ENCODE data around the gene LAMP5.

Gene LAMP5

DNA sequence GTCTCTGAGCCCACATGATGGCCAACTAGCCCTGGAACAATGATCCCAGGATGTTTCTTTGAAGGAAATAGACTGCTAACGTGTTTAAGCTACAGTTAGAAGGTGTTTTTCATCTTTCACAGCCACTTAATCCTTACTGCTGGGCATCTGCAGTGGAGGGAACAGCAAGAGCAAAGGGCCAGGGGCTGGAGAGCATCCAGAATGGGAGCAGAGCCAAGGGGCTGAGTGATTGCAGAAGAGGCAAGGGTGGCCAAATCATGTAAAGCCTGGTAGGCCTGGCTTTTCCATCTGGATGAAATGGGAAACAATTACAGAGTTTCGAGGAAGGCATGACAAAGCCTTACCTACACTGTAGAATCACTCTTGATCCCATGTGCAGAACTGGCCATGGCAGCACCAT, 18.7 kb upstream of the LAMP5 start:
- TF ChIP-seq Cebpa-rat (IDR thresholded peaks at IDR 0.05): no peak

GRCh38 chr20:9496155-9496554, 18.2 kb upstream of the LAMP5 start:
- Histone ChIP-seq H3K4me3 (no peak overlapping the region), H3K4me1 (peaks cover 9 to 34% (median 16%) of the 10 kb centered on the region in 10 experiments; a peak in 18 of 20 replicates), H3K4me2 (no peak overlapping the region), H3K27me3 (no peaks in the 10 kb centered on the region), H3K9me3 (replicated peaks in 1 of 11) (peaks cover 0 to 20% (median 0%) of the 10 kb centered on the region in 11 experiments; a peak in 3 of 22 replicates), H3K9ac (no peak overlapping the region), H3K36me3 (no peaks in the 10 kb centered on the region), H4K20me1 (no peaks in the 10 kb centered on the region), H3K27ac (no peak overlapping the region)
- TF ChIP-seq Cebpa-rat (IDR thresholded peaks at IDR 0.05): no peak

More for the DNA sequence above, 18.7 kb upstream of the LAMP5 start:
- no peaks in the 10 kb centered on the region for H3K36me3 ChIP-seq
- no peak overlapping the region for H3K27ac ChIP-seq
- no peak overlapping the region for H3K4me2 ChIP-seq
- H3K4me3 ChIP-seq: no peak overlapping the region
- peaks cover 0 to 20% (median 0%) of the 10 kb centered on the region in 11 experiments; a peak in 3 of 22 replicates for H3K9me3 ChIP-seq (replicated peaks in 1 of 11)
- H3K9ac ChIP-seq: no peak overlapping the region
- H3K4me1 ChIP-seq: peaks cover 9 to 29% (median 16%) of the 10 kb centered on the region in 10 experiments; a peak in 18 of 20 replicates
- no peaks in the 10 kb centered on the region for H3K27me3 ChIP-seq
- no peaks in the 10 kb centered on the region for H4K20me1 ChIP-seq

GRCh38 chr20:9498322-9498721, 16.1 kb upstream of the LAMP5 start:
- H3K27ac ChIP-seq: no peak overlapping the region
- peak overlapping the region in 2 of 11 experiments; percentile 69 to 81; a peak in 3 of 22 replicates for H3K4me2 ChIP-seq
- peaks cover 9 to 35% (median 17%) of the 10 kb centered on the region in 10 experiments; a peak in 18 of 20 replicates for H3K4me1 ChIP-seq
- peaks cover 0 to 20% (median 0%) of the 10 kb centered on the region in 11 experiments; a peak in 3 of 22 replicates for H3K9me3 ChIP-seq (replicated peaks in 1 of 11)
- no peaks in the 10 kb centered on the region for H3K36me3 ChIP-seq
- peaks cover 0 to 3% (median 0%) of the 10 kb centered on the region in 11 experiments; a peak in 1 of 22 replicates for H3K27me3 ChIP-seq
- no peak for TF ChIP-seq Cebpa-rat (IDR thresholded peaks at IDR 0.05)
- H3K4me3 ChIP-seq: no peak overlapping the region
- no peaks in the 10 kb centered on the region for H4K20me1 ChIP-seq
- no peak overlapping the region for H3K9ac ChIP-seq

- Histone ChIP-seq H3K27me3 (peaks cover 0 to 3% (median 0%) of the 10 kb centered on the region in 11 experiments; a peak in 1 of 22 replicates), H3K4me1 (peaks cover 10 to 45% (median 23%) of the 10 kb centered on the region in 10 experiments; a peak in 18 of 20 replicates), H4K20me1 (no peaks in the 10 kb centered on the region), H3K9me3 (replicated peaks in 1 of 11) (peaks cover 0 to 20% (median 0%) of the 10 kb centered on the region in 11 experiments; a peak in 3 of 22 replicates), H3K27ac (no peak overlapping the region; a peak in 1 of 22 replicates), H3K9ac (no peak overlapping the region), H3K4me3 (no peak overlapping the region), H3K4me2 (peak overlapping the region; percentile 6 to 81 (median 50); a peak in 18 of 22 replicates), H3K36me3 (no peaks in the 10 kb centered on the region)
- no peak for TF ChIP-seq Cebpa-rat (IDR thresholded peaks at IDR 0.05)
Observed at GRCh38 chr20:9499126-9499899, 15.1 kb upstream of the LAMP5 start.

DNA sequence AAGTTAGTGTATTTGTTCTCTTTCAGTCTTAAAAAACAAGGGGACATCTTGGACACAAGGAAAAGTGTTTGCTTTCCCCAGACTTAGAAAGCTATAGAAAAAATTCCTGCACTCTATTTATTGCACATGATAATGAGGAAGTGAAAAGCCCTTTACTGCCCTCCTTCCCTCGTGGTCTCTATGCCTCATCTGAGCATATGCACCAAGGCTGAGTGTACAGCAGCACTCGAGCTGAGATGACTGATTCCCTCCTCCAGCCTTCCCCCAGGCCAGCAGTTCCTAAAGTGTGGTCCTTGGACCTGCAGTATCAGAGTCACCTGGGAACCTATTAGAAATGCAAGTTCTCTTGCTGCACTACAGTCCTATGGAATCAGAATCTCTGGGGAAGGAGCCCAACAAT, 14.3 kb upstream of the LAMP5 start:
- peaks cover 10 to 45% (median 24%) of the 10 kb centered on the region in 10 experiments; a peak in 18 of 20 replicates for H3K4me1 ChIP-seq
- H3K9ac ChIP-seq: no peak overlapping the region
- TF ChIP-seq Cebpa-rat (IDR thresholded peaks at IDR 0.05): no peak
- H4K20me1 ChIP-seq: no peaks in the 10 kb centered on the region
- no peak overlapping the region for H3K4me3 ChIP-seq
- peaks cover 0 to 6% (median 4%) of the 10 kb centered on the region in 11 experiments; a peak in 16 of 22 replicates for H3K27me3 ChIP-seq
- H3K27ac ChIP-seq: no peak overlapping the region
- H3K9me3 ChIP-seq (replicated peaks in 1 of 11): peaks cover 0 to 16% (median 0%) of the 10 kb centered on the region in 11 experiments; a peak in 3 of 22 replicates
- no peaks in the 10 kb centered on the region for H3K36me3 ChIP-seq
- peak overlapping the region; percentile 18 to 81 (median 50); a peak in 19 of 22 replicates for H3K4me2 ChIP-seq

DNA sequence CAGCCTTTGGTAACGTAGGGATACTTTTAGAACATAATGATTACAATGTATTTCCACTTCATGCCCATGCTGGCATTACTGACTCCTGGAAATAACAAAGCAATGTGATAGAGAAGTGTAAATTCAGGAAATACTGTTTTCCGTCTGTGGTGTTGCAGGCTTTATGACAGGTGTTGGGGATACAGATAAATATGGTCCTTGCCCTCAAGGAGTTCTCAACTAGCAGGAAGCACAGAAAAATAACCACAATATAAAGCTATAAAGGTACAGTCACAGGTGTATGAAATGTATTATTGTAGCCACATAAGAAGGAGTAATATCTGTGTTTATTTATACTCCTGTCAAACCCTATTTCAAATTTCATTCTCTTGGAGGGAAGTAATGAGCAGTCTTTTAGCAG, 12.9 kb upstream of the LAMP5 start:
- no peak overlapping the region for H3K27ac ChIP-seq
- no peaks in the 10 kb centered on the region for H4K20me1 ChIP-seq
- H3K9me3 ChIP-seq (replicated peaks in 1 of 11): peaks cover 6 to 18% (median 11%) of the 10 kb centered on the region in 11 experiments; a peak in 17 of 22 replicates
- no peak overlapping the region for H3K4me3 ChIP-seq
- no peaks in the 10 kb centered on the region for H3K36me3 ChIP-seq
- H3K4me1 ChIP-seq: peaks cover 12 to 45% (median 26%) of the 10 kb centered on the region in 10 experiments; a peak in 18 of 20 replicates
- H3K9ac ChIP-seq: no peak overlapping the region
- no peak overlapping the region; a peak in 1 of 22 replicates for H3K4me2 ChIP-seq
- peaks cover 13 to 19% (median 18%) of the 10 kb centered on the region in 11 experiments for H3K27me3 ChIP-seq
- TF ChIP-seq Cebpa-rat (IDR thresholded peaks at IDR 0.05): no peak

DNA sequence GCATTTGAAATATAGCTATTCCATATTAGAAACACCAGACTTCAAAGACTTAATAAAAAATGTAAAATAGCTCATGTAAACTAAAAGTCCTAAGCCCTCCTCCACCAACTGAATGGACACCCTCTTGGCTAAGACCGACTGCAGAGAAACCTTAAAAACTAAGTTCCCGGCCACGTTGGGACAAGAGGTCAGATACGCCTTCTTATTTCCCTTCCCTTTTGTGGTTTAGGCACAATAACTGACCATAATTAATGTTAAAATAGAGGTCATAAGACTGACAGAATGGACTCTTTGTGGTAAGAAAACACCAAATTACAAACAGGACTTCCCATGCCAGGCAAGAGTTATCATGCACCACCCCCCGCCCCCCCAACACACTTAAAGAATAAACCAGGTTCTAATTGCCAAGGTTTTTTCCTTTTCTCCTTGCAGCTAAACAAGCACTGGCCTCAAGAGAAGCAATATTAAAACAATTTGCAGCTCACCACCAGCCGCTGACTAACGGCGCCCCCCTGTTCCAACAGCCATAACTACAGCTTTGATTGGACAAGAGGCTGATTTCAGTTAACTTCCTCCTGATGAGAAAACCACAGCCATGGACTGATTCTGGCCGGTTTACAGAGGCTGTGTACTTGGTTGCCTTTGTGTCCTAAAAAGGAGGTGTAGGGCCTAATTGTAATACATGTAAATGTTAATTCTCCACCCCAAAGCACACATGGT, 10.7 kb upstream of the LAMP5 start:
- Histone ChIP-seq H4K20me1 (no peaks in the 10 kb centered on the region), H3K36me3 (no peaks in the 10 kb centered on the region), H3K9me3 (replicated peaks in 1 of 11) (peaks cover 26 to 34% (median 33%) of the 10 kb centered on the region in 11 experiments), H3K4me3 (no peak overlapping the region), H3K9ac (no peak overlapping the region), H3K4me1 (peaks cover 22 to 43% (median 33%) of the 10 kb centered on the region in 10 experiments), H3K27me3 (peaks cover 35 to 41% (median 40%) of the 10 kb centered on the region in 11 experiments), H3K4me2 (peak overlapping the region in 8 of 11 experiments; percentile 2 to 72 (median 30); a peak in 12 of 22 replicates), H3K27ac (no peak overlapping the region)
- no peak for TF ChIP-seq Cebpa-rat (IDR thresholded peaks at IDR 0.05)

GRCh38 chr20:9506280-9506821, 8.0 kb upstream of the LAMP5 start:
- Histone ChIP-seq H3K9me3 (replicated peaks in 1 of 11) (peaks cover 32 to 49% (median 44%) of the 10 kb centered on the region in 11 experiments), H3K27ac (no peak overlapping the region), H3K27me3 (peaks cover 58 to 68% (median 66%) of the 10 kb centered on the region in 11 experiments), H3K9ac (no peak overlapping the region), H3K4me1 (peaks cover 17 to 34% (median 28%) of the 10 kb centered on the region in 10 experiments; a peak in 19 of 20 replicates), H3K4me2 (peak overlapping the region; percentile 40 to 78 (median 59); a peak in 21 of 22 replicates), H3K36me3 (no peaks in the 10 kb centered on the region), H4K20me1 (no peaks in the 10 kb centered on the region), H3K4me3 (peak overlapping the region; percentile 7 to 49 (median 26); a peak in 13 of 20 replicates)
- TF ChIP-seq Cebpa-rat (IDR thresholded peaks at IDR 0.05): no peak
